Hematopoietic multipotent progenitor cell treated with erythropoietin and hydrocortisone succinate and interleukin-3 and kit ligand, for 4 days (in vitro differentiated cells): ENCODE measurements around the gene PTH1R.
A peak's percentile ranks its signal among the peaks of the same experiment; 100 is the strongest.

ENCODE experiments used
- DNase-seq: peaks from one replicate; pipeline ENCODE4 v3.0.0-alpha.2; 2015

PTH1R gene

GRCh38 chr3:46877406-46878125 is at the start of gene PTH1R:
Gene PTH1R (plus strand): TSS chr3:46877721. CDS start chr3:46883560, 5,839 bp downstream.
- no peak for DNase-seq

GRCh38 chr3:46829699-46830208 is 47.8 kb upstream of the PTH1R start:
- no peak for DNase-seq

- no peak for DNase-seq
Measured at GRCh38 chr3:46830801-46831200, 46.7 kb upstream of the PTH1R start.

GRCh38 chr3:46831316-46831715 is 46.2 kb upstream of the PTH1R start:
- DNase-seq: no peak

- DNase-seq: no peak
Measured at GRCh38 chr3:46831841-46832240, 45.7 kb upstream of the PTH1R start.

GRCh38 chr3:46833346-46834300 is 43.9 kb upstream of the PTH1R start:
- DNase-seq: no peak

- DNase-seq: no peak
Measured at GRCh38 chr3:46835054-46835453, 42.5 kb upstream of the PTH1R start.

GRCh38 chr3:46835491-46835890 is 42.0 kb upstream of the PTH1R start:
- peak; percentile 63 for DNase-seq

GRCh38 chr3:46838301-46838700 is 39.2 kb upstream of the PTH1R start:
- no peak for DNase-seq

- DNase-seq: no peak
Measured at GRCh38 chr3:46840491-46840890, 37.0 kb upstream of the PTH1R start.

- DNase-seq: no peak
Measured at GRCh38 chr3:46843508-46843907, 34.0 kb upstream of the PTH1R start.

GRCh38 chr3:46844397-46844796 is 33.1 kb upstream of the PTH1R start:
- DNase-seq: no peak

GRCh38 chr3:46844881-46845312 is 32.6 kb upstream of the PTH1R start:
- DNase-seq: no peak

GRCh38 chr3:46845397-46845859 is 32.1 kb upstream of the PTH1R start:
- peak; percentile 46 for DNase-seq

GRCh38 chr3:46845860-46846623 is 31.5 kb upstream of the PTH1R start:
- peak; percentile 85 for DNase-seq

GRCh38 chr3:46846624-46847542 is 30.6 kb upstream of the PTH1R start:
- DNase-seq: no peak

- no peak for DNase-seq
Measured at GRCh38 chr3:46847744-46848143, 29.8 kb upstream of the PTH1R start.

- DNase-seq: peak; percentile 44
Measured at GRCh38 chr3:46848271-46849044, 29.1 kb upstream of the PTH1R start.

- DNase-seq: no peak
Measured at GRCh38 chr3:46849045-46849631, 28.4 kb upstream of the PTH1R start.

GRCh38 chr3:46849686-46850467 is 27.6 kb upstream of the PTH1R start:
- DNase-seq: no peak
